ENCODE data around the gene CACNG4. TPM values are rescaled to one million over a fixed set of nuclear protein-coding genes. Genes with fewer than 3 reads are reported as not detected.

Gene CACNG4
- total RNA-seq, 1 experiment from 2014 or later, result not detected

DNA sequence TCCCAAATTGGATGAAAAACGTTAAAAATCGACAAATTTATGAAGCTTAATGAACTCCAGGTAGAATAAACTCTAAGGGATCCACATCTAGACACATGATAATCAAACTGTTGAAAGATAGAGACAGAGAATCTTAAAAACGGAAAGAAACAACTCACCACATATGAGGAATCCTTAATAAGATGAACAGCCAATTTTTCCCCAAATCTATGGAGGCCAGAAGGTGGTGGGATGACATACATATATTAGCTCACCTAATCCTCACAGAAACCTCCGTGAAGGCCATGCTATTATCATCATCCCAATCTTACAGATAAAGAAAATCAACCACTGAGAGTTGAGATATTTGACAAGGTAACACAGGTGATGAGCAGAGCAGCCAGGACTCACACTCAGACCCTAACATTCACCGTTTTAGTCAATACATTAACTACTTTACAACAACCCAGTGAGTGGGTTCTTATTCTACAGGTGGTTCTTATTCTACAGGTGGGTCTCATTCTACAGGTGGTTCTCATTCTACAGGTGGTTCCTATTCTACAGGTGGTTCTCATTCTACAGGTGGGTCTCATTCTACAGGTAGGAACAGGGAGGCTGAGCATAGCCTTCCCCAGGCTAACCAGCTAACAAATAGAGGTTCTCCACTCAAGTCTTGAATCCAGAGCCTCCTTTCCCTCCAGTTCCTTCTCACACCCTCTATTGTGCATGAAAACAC, 84.7 kb downstream of the CACNG4 start:
- no TSS peak for BruUV-seq (replicated peaks)
- peak; percentile 89 for TF ChIP-seq CBX3 (IDR thresholded peaks at IDR 0.05; ENCODE audit: low read depth)
- TF ChIP-seq, protein P1, sequence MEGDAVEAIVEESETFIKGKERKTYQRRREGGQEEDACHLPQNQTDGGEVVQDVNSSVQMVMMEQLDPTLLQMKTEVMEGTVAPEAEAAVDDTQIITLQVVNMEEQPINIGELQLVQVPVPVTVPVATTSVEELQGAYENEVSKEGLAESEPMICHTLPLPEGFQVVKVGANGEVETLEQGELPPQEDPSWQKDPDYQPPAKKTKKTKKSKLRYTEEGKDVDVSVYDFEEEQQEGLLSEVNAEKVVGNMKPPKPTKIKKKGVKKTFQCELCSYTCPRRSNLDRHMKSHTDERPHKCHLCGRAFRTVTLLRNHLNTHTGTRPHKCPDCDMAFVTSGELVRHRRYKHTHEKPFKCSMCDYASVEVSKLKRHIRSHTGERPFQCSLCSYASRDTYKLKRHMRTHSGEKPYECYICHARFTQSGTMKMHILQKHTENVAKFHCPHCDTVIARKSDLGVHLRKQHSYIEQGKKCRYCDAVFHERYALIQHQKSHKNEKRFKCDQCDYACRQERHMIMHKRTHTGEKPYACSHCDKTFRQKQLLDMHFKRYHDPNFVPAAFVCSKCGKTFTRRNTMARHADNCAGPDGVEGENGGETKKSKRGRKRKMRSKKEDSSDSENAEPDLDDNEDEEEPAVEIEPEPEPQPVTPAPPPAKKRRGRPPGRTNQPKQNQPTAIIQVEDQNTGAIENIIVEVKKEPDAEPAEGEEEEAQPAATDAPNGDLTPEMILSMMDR (IDR thresholded peaks at IDR 0.05 in 2 of 3, conservative IDR thresholded peaks at IDR 0.05 in 1 of 3; ENCODE audit: borderline replicate concordance in 1 of 3, insufficient read depth in 1 of 3, low read depth in 2 of 3, low read length in 2 of 3), result no peak
- POLR2A ChIA-PET, result no interaction called here
- Histone ChIP-seq H3K79me2 (ENCODE audit: insufficient read depth, low read length) (no peaks in the 10 kb centered on the region), H3K4me3 (replicated peaks in 1 of 2; ENCODE audit: low read depth in 1 of 2, low read length in 2 of 2) (no peak overlapping the region), H3K27ac (ENCODE audit: low read depth, low read length) (no peak overlapping the region), H3K9me3 (ENCODE audit: control insufficient read depth in 1 of 2, insufficient read depth in 1 of 2, low read depth in 1 of 2, low read length in 2 of 2) (peaks cover 11 to 13% of the 10 kb centered on the region in 2 experiments; a peak in 1 of 4 replicates), H3K27me3 (ENCODE audit: insufficient read depth, low read length) (no peaks in the 10 kb centered on the region), H3K4me2 (ENCODE audit: low read length) (no peak overlapping the region), H3K36me3 (ENCODE audit: control insufficient read depth in 1 of 2, insufficient read depth in 2 of 2, low read length in 2 of 2) (no peaks in the 10 kb centered on the region), H2AFZ (ENCODE audit: low read depth, low read length, poor library complexity, severe bottlenecking) (no peak overlapping the region), H3K9me2 (ENCODE audit: insufficient read depth) (no peaks in the 10 kb centered on the region), H3K9ac (ENCODE audit: low read length) (no peak overlapping the region), H4K20me1 (ENCODE audit: insufficient read depth) (no peaks in the 10 kb centered on the region), H3K4me1 (ENCODE audit: control insufficient read depth in 1 of 2, insufficient read depth in 2 of 2, low read length in 2 of 2) (no peaks in the 10 kb centered on the region)
- CTCF ChIA-PET, result no interaction called here
- intact Hi-C loops (cut with micrococcal nuclease), result no loop called here
- RAD21 ChIA-PET (ENCODE audit: low non-redundant PET in 1 of 2, low total read pairs in 2 of 2, uncharacterized antibody in 2 of 2, unreplicated experiment in 2 of 2), result no interaction called here
- ATAC-seq, result no peak
- DNase-seq (ENCODE audit: low read depth, low spot score), result no peak

DNA sequence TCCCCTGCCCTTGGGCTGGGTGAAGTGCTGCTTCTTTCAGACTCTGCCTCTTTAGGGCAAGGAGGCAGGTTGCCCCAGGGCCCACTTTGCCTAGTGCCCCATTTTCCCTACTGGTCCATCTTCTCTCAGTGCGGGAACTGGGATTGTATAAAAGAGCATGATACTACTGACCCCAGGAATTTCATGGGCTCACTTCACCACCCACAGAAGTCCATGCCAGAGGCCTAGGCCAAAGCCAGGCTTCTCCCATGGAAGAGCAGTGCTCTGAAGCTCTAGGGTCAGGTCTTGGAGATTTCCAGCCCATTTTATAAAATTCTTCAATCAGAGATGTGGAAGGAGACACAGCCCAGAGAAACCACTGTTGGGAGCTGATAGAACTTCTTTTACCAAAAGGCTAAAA, 85.6 kb downstream of the CACNG4 start:
- Histone ChIP-seq H2AFZ (ENCODE audit: low read depth, low read length, poor library complexity, severe bottlenecking) (no peak overlapping the region), H3K4me3 (replicated peaks in 1 of 2; ENCODE audit: low read depth in 1 of 2, low read length in 2 of 2) (no peak overlapping the region), H3K79me2 (ENCODE audit: insufficient read depth, low read length) (no peaks in the 10 kb centered on the region), H3K4me2 (ENCODE audit: low read length) (no peak overlapping the region), H3K27ac (ENCODE audit: low read depth, low read length) (no peak overlapping the region), H3K9me3 (ENCODE audit: control insufficient read depth in 1 of 2, insufficient read depth in 1 of 2, low read depth in 1 of 2, low read length in 2 of 2) (peaks cover 11 to 13% of the 10 kb centered on the region in 2 experiments; a peak in 1 of 4 replicates), H3K27me3 (ENCODE audit: insufficient read depth, low read length) (no peaks in the 10 kb centered on the region), H3K4me1 (ENCODE audit: control insufficient read depth in 1 of 2, insufficient read depth in 2 of 2, low read length in 2 of 2) (no peaks in the 10 kb centered on the region), H3K36me3 (ENCODE audit: control insufficient read depth in 1 of 2, insufficient read depth in 2 of 2, low read length in 2 of 2) (no peaks in the 10 kb centered on the region), H3K9ac (ENCODE audit: low read length) (no peak overlapping the region), H4K20me1 (ENCODE audit: insufficient read depth) (no peaks in the 10 kb centered on the region), H3K9me2 (ENCODE audit: insufficient read depth) (no peaks in the 10 kb centered on the region)
- TF ChIP-seq, protein P2, sequence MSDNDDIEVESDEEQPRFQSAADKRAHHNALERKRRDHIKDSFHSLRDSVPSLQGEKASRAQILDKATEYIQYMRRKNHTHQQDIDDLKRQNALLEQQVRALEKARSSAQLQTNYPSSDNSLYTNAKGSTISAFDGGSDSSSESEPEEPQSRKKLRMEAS (IDR thresholded peaks at IDR 0.05), result no peak
- TF ChIP-seq, protein P3, sequence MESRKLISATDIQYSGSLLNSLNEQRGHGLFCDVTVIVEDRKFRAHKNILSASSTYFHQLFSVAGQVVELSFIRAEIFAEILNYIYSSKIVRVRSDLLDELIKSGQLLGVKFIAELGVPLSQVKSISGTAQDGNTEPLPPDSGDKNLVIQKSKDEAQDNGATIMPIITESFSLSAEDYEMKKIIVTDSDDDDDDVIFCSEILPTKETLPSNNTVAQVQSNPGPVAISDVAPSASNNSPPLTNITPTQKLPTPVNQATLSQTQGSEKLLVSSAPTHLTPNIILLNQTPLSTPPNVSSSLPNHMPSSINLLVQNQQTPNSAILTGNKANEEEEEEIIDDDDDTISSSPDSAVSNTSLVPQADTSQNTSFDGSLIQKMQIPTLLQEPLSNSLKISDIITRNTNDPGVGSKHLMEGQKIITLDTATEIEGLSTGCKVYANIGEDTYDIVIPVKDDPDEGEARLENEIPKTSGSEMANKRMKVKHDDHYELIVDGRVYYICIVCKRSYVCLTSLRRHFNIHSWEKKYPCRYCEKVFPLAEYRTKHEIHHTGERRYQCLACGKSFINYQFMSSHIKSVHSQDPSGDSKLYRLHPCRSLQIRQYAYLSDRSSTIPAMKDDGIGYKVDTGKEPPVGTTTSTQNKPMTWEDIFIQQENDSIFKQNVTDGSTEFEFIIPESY (IDR thresholded peaks at IDR 0.05; ENCODE audit: extremely low read depth, insufficient replicate concordance, low read length), result no peak
- no TSS peak for BruUV-seq (replicated peaks)
- RAD21 ChIA-PET (ENCODE audit: low non-redundant PET in 1 of 2, low total read pairs in 2 of 2, uncharacterized antibody in 2 of 2, unreplicated experiment in 2 of 2), result no interaction called here
- POLR2A ChIA-PET, result no interaction called here
- no peak for DNase-seq (ENCODE audit: low read depth, low spot score)
- ATAC-seq, result no peak
- intact Hi-C loops (cut with micrococcal nuclease), result no loop called here
- CTCF ChIA-PET, result no interaction called here

Data from HCT116 (cell line).